NCI-H2171 treated with DMSO at 0.1 percent for 48 hours (cell line): Measurements from ENCODE around the gene C16orf89.

Experiments
- DNase-seq: peaks from one replicate; lab custom pipeline; 2025; lab: John Stamatoyannopoulos, UW

C16orf89 gene

DNA sequence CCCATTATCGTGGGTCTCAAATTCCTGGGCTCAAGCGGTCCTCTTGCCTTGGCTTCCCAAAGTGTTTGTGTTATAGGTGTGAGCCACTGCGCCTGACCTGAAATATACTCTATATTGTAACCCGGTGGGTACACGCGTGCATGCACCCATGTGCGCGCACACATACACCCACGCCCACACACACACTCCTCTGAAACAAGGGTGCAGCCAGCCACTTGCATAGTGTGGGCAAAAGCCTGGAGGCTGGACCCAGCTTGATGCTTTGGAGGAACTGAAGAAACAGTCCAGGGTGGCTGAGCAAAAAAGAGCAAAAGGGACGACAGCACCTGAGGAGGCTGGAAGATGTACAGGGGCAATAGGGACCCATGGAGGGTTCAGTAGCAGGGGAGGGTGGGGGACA is 61.9 kb downstream of the C16orf89 start:
- DNase-seq = no peak

DNA sequence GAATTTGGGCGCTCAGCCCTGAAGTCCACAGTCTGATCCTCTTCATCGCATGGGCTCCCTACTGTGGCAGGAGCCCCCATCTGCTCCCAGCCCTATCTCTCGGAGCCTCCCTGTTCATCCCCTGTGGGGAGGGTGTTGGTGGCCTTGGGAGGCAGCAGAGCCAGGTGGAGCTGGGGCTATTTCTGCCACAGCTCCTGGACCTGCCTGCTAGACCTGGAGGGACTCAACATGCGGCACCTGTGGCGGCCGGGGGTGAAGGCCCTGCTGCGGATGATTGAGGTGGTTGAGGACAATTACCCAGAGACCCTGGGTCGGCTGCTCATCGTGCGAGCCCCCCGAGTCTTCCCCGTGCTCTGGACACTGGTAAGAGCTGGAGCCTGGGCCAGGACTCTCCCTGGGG is 62.5 kb downstream of the C16orf89 start:
- DNase-seq = no peak

- no peak for DNase-seq
These were observed 63.0 kb downstream of the C16orf89 start for GRCh38 chr16:5002699-5003143.

- DNase-seq = no peak
These were observed 63.8 kb downstream of the C16orf89 start for GRCh38 chr16:5001986-5002385.

DNA sequence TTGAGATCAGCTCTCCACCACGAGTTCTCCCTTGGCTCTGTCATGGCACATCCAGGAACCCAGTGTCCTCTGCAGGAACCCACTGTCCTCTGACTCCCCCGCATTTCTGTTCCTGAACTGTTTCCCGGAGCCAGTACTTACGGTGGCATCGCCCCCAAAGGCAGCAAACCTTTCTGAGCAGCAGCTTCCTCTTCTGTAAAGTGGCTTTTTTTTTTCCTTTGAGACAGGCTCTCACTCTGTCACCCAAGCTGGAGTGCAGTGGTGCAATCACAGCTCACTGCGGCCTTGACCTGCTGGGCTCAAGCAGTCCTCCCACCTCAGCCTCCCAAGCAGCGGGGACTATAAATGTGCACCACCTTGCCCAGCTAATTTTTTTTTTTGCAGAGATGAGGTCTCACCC is 64.2 kb downstream of the C16orf89 start:
- no peak for DNase-seq

DNA sequence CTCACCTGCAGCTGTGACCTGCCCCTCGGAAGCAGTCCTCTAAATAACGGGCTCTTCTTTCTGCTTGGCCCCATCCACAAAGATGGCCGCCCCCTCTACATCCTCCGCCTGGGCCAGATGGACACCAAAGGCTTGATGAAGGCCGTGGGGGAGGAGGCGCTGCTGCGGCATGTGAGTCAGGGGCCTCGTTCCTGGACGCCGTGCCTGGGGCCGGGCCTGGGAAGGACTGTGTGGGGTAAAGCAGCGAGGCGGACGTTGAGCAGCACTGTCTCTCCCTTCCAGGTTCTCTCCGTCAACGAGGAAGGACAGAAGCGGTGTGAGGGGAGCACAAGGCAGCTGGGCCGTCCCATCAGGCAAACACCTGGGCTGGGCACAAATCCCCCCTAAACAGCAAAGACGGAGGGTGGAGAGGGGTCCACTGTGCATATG is 65.2 kb downstream of the C16orf89 start:
- DNase-seq = no peak

DNA sequence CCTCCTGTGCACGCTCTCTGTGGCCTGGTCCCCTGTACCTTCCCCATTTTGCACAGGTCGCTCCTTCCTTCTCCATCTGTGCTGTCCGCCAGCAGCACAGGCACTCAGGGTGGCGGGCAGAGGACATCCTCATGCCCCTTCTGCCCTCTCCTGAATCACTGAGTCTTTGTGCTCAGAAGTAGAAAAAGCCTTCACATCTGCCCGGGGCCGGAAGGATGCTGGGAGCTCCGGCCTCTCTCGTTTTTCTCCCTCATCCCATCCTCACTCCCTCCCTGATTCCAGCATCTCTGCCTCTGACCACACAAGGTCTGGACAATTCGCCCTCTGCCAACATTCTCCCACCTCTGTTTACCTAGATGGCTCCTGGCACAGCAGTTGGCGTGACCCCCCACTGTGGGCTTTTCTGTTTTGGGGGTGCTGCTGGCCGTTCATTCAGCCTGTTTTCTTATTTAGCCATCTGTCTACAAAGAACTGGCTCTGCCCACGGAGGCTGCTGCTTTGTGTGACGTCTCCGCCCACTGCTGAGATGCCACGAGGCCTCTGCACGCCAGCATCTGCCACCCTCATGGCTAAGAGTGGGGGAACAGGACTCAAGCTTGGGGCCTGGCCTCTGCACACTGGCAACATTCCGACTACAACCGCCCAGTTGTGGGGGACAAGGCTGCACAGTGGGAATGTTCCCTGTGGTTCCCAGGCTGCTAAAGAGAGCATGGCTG is 70.9 kb downstream of the C16orf89 start:
- peak; percentile 4 for DNase-seq
